Lower lobe of right lung (tissue), 2 donors: ENCODE data around the gene RNF144B. TPM values are rescaled to one million over a fixed set of nuclear protein-coding genes. Genes with fewer than 3 reads are reported as not detected.

Experiments
- ATAC-seq, 2 donors: fragments of 200-7000 bp; cut with Tn5 transposase; one replicate each; pipeline ENCODE4 v1.9.1; 2020 to 2022; ENCODE audit warnings: mild to moderate bottlenecking in 2 of 2, moderate library complexity in 2 of 2
- DNase-seq: peaks from one replicate; pipeline ENCODE4 v3.0.0-alpha.2; 2020
- H3K27ac ChIP-seq: fragments of 200-600 bp; one replicate; pipeline ENCODE4 v1.8.0; 2022
- H3K27me3 ChIP-seq: fragments of 200-600 bp; one replicate; pipeline ENCODE4 v1.8.0; 2022; ENCODE audit warnings: low read depth
- H3K36me3 ChIP-seq: fragments of 200-600 bp; one replicate; pipeline ENCODE4 v1.8.0; 2022; ENCODE audit warnings: mild to moderate bottlenecking
- H3K4me1 ChIP-seq: fragments of 200-600 bp; one replicate; pipeline ENCODE4 v1.8.0; 2022
- H3K4me3 ChIP-seq: fragments of 200-600 bp; one replicate; pipeline ENCODE4 v1.8.0; 2022; ENCODE audit warnings: mild to moderate bottlenecking
- H3K9me3 ChIP-seq: fragments of 200-600 bp; one replicate; pipeline ENCODE4 v1.8.0; 2022
- CTCF ChIP-seq: fragments of 200-600 bp; IDR thresholded peaks from one replicate; pipeline ENCODE4 v1.8.0; 2022; ENCODE audit warnings: antibody characterized with exemption, mild to moderate bottlenecking
- intact Hi-C: fragments of 100-400 bp; cut with DNase I; formaldehyde crosslinking; loops from one replicate; pipeline ENCODE4 v1.11.0; 2022
- total RNA-seq: library from RNA; stranded (reverse); fragmentation: NEBNext Ultra II Directional; extraction: Animal tissue kit (Norgen Biotek cat#: 25700); gene quantifications from one replicate; pipeline ENCODE4 v1.2.1, GENCODE V29; 2021
- donor health status: DM: no; HTN: yes; CAD: no; lungs with severe emphysema.

Gene RNF144B
- total RNA-seq, 1 donor from 2014 or later, result 109 TPM

GRCh38 chr6:18412068-18412467 lies 24.9 kb downstream of the RNF144B start:
- TF ChIP-seq CTCF, result no peak
- Histone ChIP-seq H3K4me3 (no peak overlapping the region), H3K27ac (no peak overlapping the region), H3K36me3 (peaks cover 13% of the 10 kb centered on the region), H3K27me3 (no peaks in the 10 kb centered on the region), H3K4me1 (peaks cover 19% of the 10 kb centered on the region), H3K9me3 (no peaks in the 10 kb centered on the region)
- intact Hi-C loops, result no loop called here
- no peak for DNase-seq
- ATAC-seq, result peak; percentile 62 to 64

GRCh38 chr6:18412644-18413043 lies 25.5 kb downstream of the RNF144B start:
- H3K36me3 ChIP-seq, result peaks cover 9% of the 10 kb centered on the region
- no peak for ATAC-seq
- DNase-seq, result no peak
- H3K27me3 ChIP-seq, result no peaks in the 10 kb centered on the region
- no peak for TF ChIP-seq CTCF
- intact Hi-C loops, result no loop called here
- peaks cover 19% of the 10 kb centered on the region for H3K4me1 ChIP-seq
- peak overlapping the region; percentile 20 for H3K27ac ChIP-seq
- no peak overlapping the region for H3K4me3 ChIP-seq
- no peaks in the 10 kb centered on the region for H3K9me3 ChIP-seq

- peaks cover 19% of the 10 kb centered on the region for H3K4me1 ChIP-seq
Measured at GRCh38 chr6:18413381-18413780, 26.2 kb downstream of the RNF144B start.

GRCh38 chr6:18414116-18414515 lies 27.0 kb downstream of the RNF144B start:
- intact Hi-C loops, result no loop called here
- Histone ChIP-seq H3K27me3 (no peaks in the 10 kb centered on the region), H3K27ac (no peak overlapping the region), H3K4me1 (peaks cover 23% of the 10 kb centered on the region), H3K36me3 (peaks cover 1% of the 10 kb centered on the region), H3K4me3 (no peak overlapping the region), H3K9me3 (no peaks in the 10 kb centered on the region)
- no peak for TF ChIP-seq CTCF
- DNase-seq (no peak), ATAC-seq (peak in 1 of 2 donors; percentile 55)

More at GRCh38 chr6:18413381-18413780, 26.2 kb downstream of the RNF144B start:
- no peak for TF ChIP-seq CTCF
- H3K27ac ChIP-seq, result no peak overlapping the region
- H3K27me3 ChIP-seq, result no peaks in the 10 kb centered on the region
- H3K4me3 ChIP-seq, result no peak overlapping the region
- peak; percentile 39 to 62 for ATAC-seq
- DNase-seq, result no peak
- H3K36me3 ChIP-seq, result peaks cover 8% of the 10 kb centered on the region
- intact Hi-C loops, result no loop called here
- H3K9me3 ChIP-seq, result no peaks in the 10 kb centered on the region

GRCh38 chr6:18415207-18415606 lies 28.1 kb downstream of the RNF144B start:
- no peaks in the 10 kb centered on the region for H3K27me3 ChIP-seq
- no peak overlapping the region for H3K27ac ChIP-seq
- DNase-seq (no peak), ATAC-seq (no peak)
- no peak for TF ChIP-seq CTCF
- intact Hi-C loops, result no loop called here
- no peak overlapping the region for H3K4me3 ChIP-seq
- H3K9me3 ChIP-seq, result no peaks in the 10 kb centered on the region
- peaks cover 27% of the 10 kb centered on the region for H3K4me1 ChIP-seq
- H3K36me3 ChIP-seq, result no peaks in the 10 kb centered on the region
